HG03139 (cell line): ENCODE data around the gene OR2C1.

Experiments
- ATAC-seq: cut with Tn5 transposase; IDR thresholded peaks from one replicate; pipeline ENCODE4 v1.9.1; 2021; ENCODE audit not compliant: unreplicated experiment

OR2C1 gene

DNA sequence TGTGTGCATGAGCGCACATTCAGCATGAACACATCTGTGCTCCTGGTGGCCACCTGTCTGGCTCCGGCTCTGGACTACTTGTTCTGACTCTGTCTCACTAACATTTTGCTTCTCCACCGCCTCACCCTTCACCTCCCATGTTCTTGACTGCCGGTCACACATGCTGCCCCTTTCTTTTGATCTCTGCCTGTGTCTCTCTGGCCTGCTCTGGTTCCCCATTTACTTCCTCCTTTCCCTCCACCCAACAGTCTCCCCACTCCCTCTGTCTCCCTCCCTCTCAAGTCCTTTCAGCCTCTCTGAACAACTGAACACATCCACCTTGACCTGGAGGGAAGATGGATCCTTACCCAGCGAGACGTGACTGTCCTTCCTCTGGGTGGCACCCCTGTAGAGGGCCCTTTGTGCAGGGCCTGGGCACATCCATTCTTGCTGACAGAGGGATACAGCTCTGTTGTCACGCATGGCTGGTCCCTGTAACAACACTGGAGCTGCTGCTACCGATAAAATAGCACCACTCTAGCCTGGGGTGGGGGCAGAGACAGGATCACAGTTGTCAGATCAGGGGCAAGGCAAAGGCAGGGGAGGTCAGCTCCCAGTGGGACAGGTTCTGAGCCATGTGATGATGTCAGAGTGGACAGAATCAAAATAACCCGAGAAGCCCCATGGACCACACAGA lies 34.1 kb downstream of the OR2C1 start:
- ATAC-seq = no peak

- ATAC-seq = no peak
These were observed 44.7 kb downstream of the OR2C1 start for GRCh38 chr16:3400446-3400778.

- peak; percentile 97 for ATAC-seq
These were observed 45.3 kb downstream of the OR2C1 start, which contains the start of the genes ZNF174 and ZSCAN32 for GRCh38 chr16:3400779-3401688. Gene ZNF174, plus strand, starts transcription at chr16:3401215. Its CDS starts 790 bp downstream, at chr16:3402005. Gene ZSCAN32, minus strand, starts transcription at chr16:3401004. Its CDS starts 3,447 bp downstream, at chr16:3397557.

DNA sequence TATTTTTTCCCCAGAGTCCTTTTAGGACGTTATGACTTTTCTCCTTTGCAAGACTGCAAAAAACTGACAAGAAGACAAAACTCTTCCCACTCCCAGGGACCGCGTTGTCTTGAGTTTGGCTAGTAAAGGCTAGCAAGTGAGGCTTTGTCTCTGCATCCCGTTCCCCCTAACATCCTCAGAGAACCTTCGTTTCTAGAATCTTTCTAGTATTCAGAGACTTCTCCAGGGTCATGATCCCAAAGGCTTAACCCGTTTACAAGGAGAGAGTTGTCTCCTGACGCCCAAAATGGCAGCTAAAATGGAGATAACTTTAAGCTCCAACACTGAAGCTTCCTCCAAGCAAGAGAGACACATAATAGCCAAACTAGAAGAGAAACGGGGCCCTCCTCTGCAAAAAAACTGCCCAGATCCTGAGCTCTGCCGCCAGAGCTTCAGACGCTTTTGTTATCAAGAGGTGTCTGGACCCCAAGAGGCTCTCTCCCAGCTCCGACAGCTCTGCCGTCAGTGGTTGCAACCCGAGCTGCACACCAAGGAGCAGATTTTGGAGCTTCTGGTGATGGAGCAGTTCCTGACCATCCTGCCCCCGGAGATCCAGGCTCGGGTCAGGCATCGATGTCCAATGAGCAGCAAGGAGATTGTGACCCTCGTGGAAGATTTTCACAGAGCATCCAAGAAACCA lies 46.2 kb downstream of the OR2C1 start:
- ATAC-seq = no peak
